HepG2 (cell line): ENCODE measurements around the gene GATD1. TPM values are rescaled to one million over a fixed set of nuclear protein-coding genes. Genes with fewer than 3 reads are reported as not detected.

ENCODE experiments used
- ESRRA ChIP-seq: sonication (generic); formaldehyde crosslinking; IDR thresholded peaks from 2 replicates; pipeline ENCODE4 v1.5.1; 2020; ENCODE audit warnings: mild to moderate bottlenecking, low read depth, missing genetic modification reagents
- KLF9 ChIP-seq: IDR thresholded peaks from 2 replicates; pipeline ENCODE4 v1.6.1; 2016; ENCODE audit warnings: low read depth
- KMT2B ChIP-seq: IDR thresholded peaks from 2 replicates; pipeline ENCODE4 v1.6.1; 2016; ENCODE audit warnings: missing genetic modification reagents, missing compliant biosample characterization
- NR2F2 ChIP-seq: IDR thresholded peaks from 2 replicates; pipeline ENCODE4 v1.6.1; 2012; ENCODE audit warnings: low read depth, inconsistent platforms, borderline replicate concordance
- RARG ChIP-seq: sonication (generic); formaldehyde crosslinking; IDR thresholded peaks from 2 replicates; pipeline ENCODE4 v1.4.0; 2020; ENCODE audit warnings: low read depth, mild to moderate bottlenecking, missing genetic modification reagents
- SALL1 ChIP-seq: sonication (generic); formaldehyde crosslinking; IDR thresholded peaks from 2 replicates; pipeline ENCODE4 v1.8.0; 2022; ENCODE audit warnings: mild to moderate bottlenecking, missing genetic modification reagents
- SNAPC2 ChIP-seq: sonication (generic); formaldehyde crosslinking; IDR thresholded peaks from 2 replicates; pipeline ENCODE4 v1.8.1; 2022; ENCODE audit warnings: mild to moderate bottlenecking, missing genetic modification reagents
- YEATS4 ChIP-seq: sonication (generic); formaldehyde crosslinking; IDR thresholded peaks from 2 replicates; pipeline ENCODE4 v1.4.0; 2020; ENCODE audit warnings: missing genetic modification reagents, borderline replicate concordance
- ZFP36L2 ChIP-seq: sonication (generic); formaldehyde crosslinking; IDR thresholded peaks from 2 replicates; pipeline ENCODE4 v1.4.0; 2020; ENCODE audit warnings: missing genetic modification reagents
- ZFP62 ChIP-seq: sonication (generic); formaldehyde crosslinking; IDR thresholded peaks from 2 replicates; pipeline ENCODE4 v1.4.0; 2020; ENCODE audit warnings: missing genetic modification reagents
- ZNF547 ChIP-seq: sonication (generic); formaldehyde crosslinking; IDR thresholded peaks from 2 replicates; pipeline ENCODE4 v1.5.1; 2020; ENCODE audit warnings: mild to moderate bottlenecking, missing genetic modification reagents
- ZNF883 ChIP-seq: sonication (generic); formaldehyde crosslinking; IDR thresholded peaks from 2 replicates; pipeline ENCODE4 v1.5.1; 2020; ENCODE audit warnings: mild to moderate bottlenecking, missing genetic modification reagents; ENCODE audit errors: not compliant biosample characterization
- ZSCAN12 ChIP-seq: sonication (generic); formaldehyde crosslinking; IDR thresholded peaks from 2 replicates; pipeline ENCODE4 v1.9.0; 2021; ENCODE audit warnings: mild to moderate bottlenecking, missing genetic modification reagents
- polyA plus RNA-seq, 8 experiments: library from polyadenylated mRNA; depleted of rRNA in 3 of 8; stranded (reverse) in 7 of 8; unstranded in 1 of 8; fragments of >200 nt; fragmentation: Illumina TruSeq in 4 of 8; extraction: Trizol in 4 of 8; gene quantifications; 2 replicates each; pipeline versions ENCODE4 v1.2.1 to v1.2.3, GENCODE V29; 2011 to 2016; ENCODE audit warnings: low read depth in 4 of 8, missing spikeins in 1 of 8, mixed read lengths in 1 of 8; ENCODE audit not compliant: insufficient read depth in 1 of 8
- total RNA-seq, 5 experiments: library from RNA; depleted of rRNA; stranded (reverse); fragments of >200 nt; fragmentation: Illumina TruSeq; extraction: Trizol; gene quantifications; 2 replicates each; pipeline ENCODE4 v1.2.3, GENCODE V29; 2016; ENCODE audit warnings: low read depth in 1 of 5
- TF ChIP-seq, protein P1 (sequence below): sonication (generic); formaldehyde crosslinking; IDR thresholded peaks from 2 replicates; pipeline ENCODE4 v1.5.1; 2020; ENCODE audit warnings: missing genetic modification reagents, mild to moderate bottlenecking, borderline replicate concordance
- TF ChIP-seq, protein P2 (sequence below): sonication (generic); formaldehyde crosslinking; IDR thresholded peaks from 2 replicates; pipeline ENCODE4 v1.5.0; 2020; ENCODE audit warnings: mild to moderate bottlenecking, missing genetic modification reagents
- TF ChIP-seq, protein P3 (sequence below): sonication (generic); formaldehyde crosslinking; IDR thresholded peaks from 2 replicates; pipeline ENCODE4; 2020; ENCODE audit warnings: missing genetic modification reagents, mild to moderate bottlenecking, borderline replicate concordance
- TF ChIP-seq, protein P4 (sequence below): sonication (generic); formaldehyde crosslinking; IDR thresholded peaks from 2 replicates; pipeline ENCODE4 v1.5.1; 2020; ENCODE audit warnings: mild to moderate bottlenecking, missing genetic modification reagents, borderline replicate concordance
- TF ChIP-seq, protein P5 (sequence below): sonication (generic); formaldehyde crosslinking; IDR thresholded peaks from 2 replicates; pipeline ENCODE4 v1.9.0; 2021; ENCODE audit warnings: missing genetic modification reagents, mild to moderate bottlenecking, borderline replicate concordance

The GATD1 gene
- total and polyA plus RNA-seq, 2 of the 13 experiments (the other 11 are each of a cell fraction or from before 2014, with no cell fraction given) = 31.3 to 60.5 TPM

DNA sequence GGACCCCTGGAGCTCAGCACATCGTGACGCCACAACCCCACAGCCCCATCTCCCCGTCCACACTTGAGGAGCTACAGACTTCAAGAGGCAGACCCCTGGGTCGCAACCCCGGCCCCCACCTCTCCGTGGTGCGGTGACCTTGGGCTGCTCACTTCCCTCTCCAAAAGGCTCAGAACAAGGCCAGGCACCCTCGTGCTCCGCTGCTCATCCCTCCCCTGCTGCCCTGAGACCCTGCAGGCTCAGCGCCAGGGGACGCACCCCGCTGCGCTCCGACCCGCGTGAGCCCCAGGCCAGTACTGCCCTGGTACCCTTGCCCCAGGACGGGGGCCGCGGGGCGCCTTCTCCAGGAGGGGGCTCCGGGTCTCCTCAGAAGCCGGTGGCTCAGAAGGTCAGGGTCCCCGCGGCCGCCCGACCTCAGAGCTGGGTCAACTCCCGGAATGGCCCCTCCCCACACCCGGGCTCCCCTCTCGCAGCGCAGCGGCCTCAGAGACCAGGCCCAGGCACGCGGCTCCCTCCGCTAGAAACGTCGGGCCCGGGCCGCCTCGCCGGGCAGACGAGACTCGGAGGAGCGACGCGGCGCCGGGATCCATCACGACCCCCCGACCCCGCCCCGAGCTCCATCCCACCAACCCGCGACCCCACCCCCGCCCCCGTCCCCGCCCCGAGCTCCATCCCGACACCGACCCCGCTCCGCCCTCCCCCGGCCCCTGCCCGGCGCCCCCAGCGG lies 563 bp downstream of the GATD1 start (continued):
- TF ChIP-seq, protein P1, sequence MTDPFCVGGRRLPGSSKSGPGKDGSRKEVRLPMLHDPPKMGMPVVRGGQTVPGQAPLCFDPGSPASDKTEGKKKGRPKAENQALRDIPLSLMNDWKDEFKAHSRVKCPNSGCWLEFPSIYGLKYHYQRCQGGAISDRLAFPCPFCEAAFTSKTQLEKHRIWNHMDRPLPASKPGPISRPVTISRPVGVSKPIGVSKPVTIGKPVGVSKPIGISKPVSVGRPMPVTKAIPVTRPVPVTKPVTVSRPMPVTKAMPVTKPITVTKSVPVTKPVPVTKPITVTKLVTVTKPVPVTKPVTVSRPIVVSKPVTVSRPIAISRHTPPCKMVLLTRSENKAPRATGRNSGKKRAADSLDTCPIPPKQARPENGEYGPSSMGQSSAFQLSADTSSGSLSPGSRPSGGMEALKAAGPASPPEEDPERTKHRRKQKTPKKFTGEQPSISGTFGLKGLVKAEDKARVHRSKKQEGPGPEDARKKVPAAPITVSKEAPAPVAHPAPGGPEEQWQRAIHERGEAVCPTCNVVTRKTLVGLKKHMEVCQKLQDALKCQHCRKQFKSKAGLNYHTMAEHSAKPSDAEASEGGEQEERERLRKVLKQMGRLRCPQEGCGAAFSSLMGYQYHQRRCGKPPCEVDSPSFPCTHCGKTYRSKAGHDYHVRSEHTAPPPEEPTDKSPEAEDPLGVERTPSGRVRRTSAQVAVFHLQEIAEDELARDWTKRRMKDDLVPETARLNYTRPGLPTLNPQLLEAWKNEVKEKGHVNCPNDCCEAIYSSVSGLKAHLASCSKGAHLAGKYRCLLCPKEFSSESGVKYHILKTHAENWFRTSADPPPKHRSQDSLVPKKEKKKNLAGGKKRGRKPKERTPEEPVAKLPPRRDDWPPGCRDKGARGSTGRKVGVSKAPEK (CRISPR knock-in tag) = no peak
- TF ChIP-seq KLF9 (CRISPR knock-in tag) (no peak), RARG (no peak), SALL1 (peak; percentile 20; the same call in 1 of the 2 replicates), NR2F2 (no peak), ZNF547 (CRISPR knock-in tag) (no peak), ZFP62 (CRISPR knock-in tag) (no peak), YEATS4 (CRISPR knock-in tag) (no peak), ESRRA (CRISPR knock-in tag) (peak; percentile 19; the same call in 1 of the 2 replicates), ZSCAN12 (no peak), SNAPC2 (no peak), ZFP36L2 (CRISPR knock-in tag) (no peak), ZNF883 (CRISPR knock-in tag) (peak; percentile 50), KMT2B (CRISPR knock-in tag) (no peak)
- TF ChIP-seq, protein P2, sequence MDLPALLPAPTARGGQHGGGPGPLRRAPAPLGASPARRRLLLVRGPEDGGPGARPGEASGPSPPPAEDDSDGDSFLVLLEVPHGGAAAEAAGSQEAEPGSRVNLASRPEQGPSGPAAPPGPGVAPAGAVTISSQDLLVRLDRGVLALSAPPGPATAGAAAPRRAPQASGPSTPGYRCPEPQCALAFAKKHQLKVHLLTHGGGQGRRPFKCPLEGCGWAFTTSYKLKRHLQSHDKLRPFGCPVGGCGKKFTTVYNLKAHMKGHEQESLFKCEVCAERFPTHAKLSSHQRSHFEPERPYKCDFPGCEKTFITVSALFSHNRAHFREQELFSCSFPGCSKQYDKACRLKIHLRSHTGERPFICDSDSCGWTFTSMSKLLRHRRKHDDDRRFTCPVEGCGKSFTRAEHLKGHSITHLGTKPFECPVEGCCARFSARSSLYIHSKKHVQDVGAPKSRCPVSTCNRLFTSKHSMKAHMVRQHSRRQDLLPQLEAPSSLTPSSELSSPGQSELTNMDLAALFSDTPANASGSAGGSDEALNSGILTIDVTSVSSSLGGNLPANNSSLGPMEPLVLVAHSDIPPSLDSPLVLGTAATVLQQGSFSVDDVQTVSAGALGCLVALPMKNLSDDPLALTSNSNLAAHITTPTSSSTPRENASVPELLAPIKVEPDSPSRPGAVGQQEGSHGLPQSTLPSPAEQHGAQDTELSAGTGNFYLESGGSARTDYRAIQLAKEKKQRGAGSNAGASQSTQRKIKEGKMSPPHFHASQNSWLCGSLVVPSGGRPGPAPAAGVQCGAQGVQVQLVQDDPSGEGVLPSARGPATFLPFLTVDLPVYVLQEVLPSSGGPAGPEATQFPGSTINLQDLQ (CRISPR knock-in tag) = 0 out of 2 replicates have a peak, but pooled peaks have one; percentile 23
- TF ChIP-seq, protein P3, sequence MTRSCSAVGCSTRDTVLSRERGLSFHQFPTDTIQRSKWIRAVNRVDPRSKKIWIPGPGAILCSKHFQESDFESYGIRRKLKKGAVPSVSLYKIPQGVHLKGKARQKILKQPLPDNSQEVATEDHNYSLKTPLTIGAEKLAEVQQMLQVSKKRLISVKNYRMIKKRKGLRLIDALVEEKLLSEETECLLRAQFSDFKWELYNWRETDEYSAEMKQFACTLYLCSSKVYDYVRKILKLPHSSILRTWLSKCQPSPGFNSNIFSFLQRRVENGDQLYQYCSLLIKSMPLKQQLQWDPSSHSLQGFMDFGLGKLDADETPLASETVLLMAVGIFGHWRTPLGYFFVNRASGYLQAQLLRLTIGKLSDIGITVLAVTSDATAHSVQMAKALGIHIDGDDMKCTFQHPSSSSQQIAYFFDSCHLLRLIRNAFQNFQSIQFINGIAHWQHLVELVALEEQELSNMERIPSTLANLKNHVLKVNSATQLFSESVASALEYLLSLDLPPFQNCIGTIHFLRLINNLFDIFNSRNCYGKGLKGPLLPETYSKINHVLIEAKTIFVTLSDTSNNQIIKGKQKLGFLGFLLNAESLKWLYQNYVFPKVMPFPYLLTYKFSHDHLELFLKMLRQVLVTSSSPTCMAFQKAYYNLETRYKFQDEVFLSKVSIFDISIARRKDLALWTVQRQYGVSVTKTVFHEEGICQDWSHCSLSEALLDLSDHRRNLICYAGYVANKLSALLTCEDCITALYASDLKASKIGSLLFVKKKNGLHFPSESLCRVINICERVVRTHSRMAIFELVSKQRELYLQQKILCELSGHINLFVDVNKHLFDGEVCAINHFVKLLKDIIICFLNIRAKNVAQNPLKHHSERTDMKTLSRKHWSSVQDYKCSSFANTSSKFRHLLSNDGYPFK (CRISPR knock-in tag) = no peak
- TF ChIP-seq, protein P4, sequence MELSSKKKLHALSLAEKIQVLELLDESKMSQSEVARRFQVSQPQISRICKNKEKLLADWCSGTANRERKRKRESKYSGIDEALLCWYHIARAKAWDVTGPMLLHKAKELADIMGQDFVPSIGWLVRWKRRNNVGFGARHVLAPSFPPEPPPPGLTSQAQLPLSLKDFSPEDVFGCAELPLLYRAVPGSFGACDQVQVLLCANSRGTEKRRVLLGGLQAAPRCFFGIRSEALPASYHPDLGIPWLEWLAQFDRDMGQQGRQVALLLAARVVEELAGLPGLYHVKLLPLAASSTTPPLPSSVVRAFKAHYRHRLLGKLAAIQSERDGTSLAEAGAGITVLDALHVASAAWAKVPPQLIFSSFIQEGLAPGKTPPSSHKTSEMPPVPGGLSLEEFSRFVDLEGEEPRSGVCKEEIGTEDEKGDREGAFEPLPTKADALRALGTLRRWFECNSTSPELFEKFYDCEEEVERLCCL (CRISPR knock-in tag) = no peak
- TF ChIP-seq, protein P5, sequence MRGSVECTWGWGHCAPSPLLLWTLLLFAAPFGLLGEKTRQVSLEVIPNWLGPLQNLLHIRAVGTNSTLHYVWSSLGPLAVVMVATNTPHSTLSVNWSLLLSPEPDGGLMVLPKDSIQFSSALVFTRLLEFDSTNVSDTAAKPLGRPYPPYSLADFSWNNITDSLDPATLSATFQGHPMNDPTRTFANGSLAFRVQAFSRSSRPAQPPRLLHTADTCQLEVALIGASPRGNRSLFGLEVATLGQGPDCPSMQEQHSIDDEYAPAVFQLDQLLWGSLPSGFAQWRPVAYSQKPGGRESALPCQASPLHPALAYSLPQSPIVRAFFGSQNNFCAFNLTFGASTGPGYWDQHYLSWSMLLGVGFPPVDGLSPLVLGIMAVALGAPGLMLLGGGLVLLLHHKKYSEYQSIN (CRISPR knock-in tag) = no peak
